DLD1 (cell line): Measurements from ENCODE around the gene RARB.

Experiments
- in situ Hi-C: cut with HindIII; loops from 2 replicates; pipeline ENCODE4 v1.10.0; 2017; ENCODE audit warnings: low sequenced_read_pairs

Gene RARB

GRCh38 chr3:25469558-25469957 is 41.5 kb downstream of the RARB start:
- in situ Hi-C loops, result no loop called here

GRCh38 chr3:25471081-25471768 is 43.2 kb downstream of the RARB start:
- in situ Hi-C loops, result no loop called here

- in situ Hi-C loops, result no loop called here
Measured at GRCh38 chr3:25472153-25472552, 44.1 kb downstream of the RARB start.

- in situ Hi-C loops, result no loop called here
Measured at GRCh38 chr3:25472731-25473130, 44.7 kb downstream of the RARB start.

GRCh38 chr3:25473246-25473645 is 45.2 kb downstream of the RARB start:
- in situ Hi-C loops, result no loop called here

GRCh38 chr3:25474052-25474451 is 46.0 kb downstream of the RARB start:
- in situ Hi-C loops, result no loop called here

- in situ Hi-C loops, result no loop called here
Measured at GRCh38 chr3:25476639-25477038, 48.6 kb downstream of the RARB start.

GRCh38 chr3:25478211-25478757 is 50.2 kb downstream of the RARB start:
- in situ Hi-C loops, result no loop called here

- in situ Hi-C loops, result no loop called here
Measured at GRCh38 chr3:25478964-25479726, 51.1 kb downstream of the RARB start.

GRCh38 chr3:25479727-25480010 is 51.6 kb downstream of the RARB start:
- in situ Hi-C loops, result no loop called here

- in situ Hi-C loops, result no loop called here
Measured at GRCh38 chr3:25480811-25481210, 52.7 kb downstream of the RARB start.

- in situ Hi-C loops, result no loop called here
Measured at GRCh38 chr3:25481386-25481785, 53.3 kb downstream of the RARB start.

- in situ Hi-C loops, result no loop called here
Measured at GRCh38 chr3:25483456-25483855, 55.4 kb downstream of the RARB start.

- in situ Hi-C loops, result no loop called here
Measured at GRCh38 chr3:25485673-25486072, 57.6 kb downstream of the RARB start.

- in situ Hi-C loops, result no loop called here
Measured at GRCh38 chr3:25486932-25487331, 58.9 kb downstream of the RARB start.

GRCh38 chr3:25489858-25490593 is 62.0 kb downstream of the RARB start:
- in situ Hi-C loops, result no loop called here

GRCh38 chr3:25493246-25493645 is 65.2 kb downstream of the RARB start:
- in situ Hi-C loops, result no loop called here

- in situ Hi-C loops, result no loop called here
Measured at GRCh38 chr3:25493786-25494185, 65.7 kb downstream of the RARB start.

GRCh38 chr3:25495304-25495703 is 67.2 kb downstream of the RARB start:
- in situ Hi-C loops, result no loop called here

GRCh38 chr3:25495726-25496253 is 67.7 kb downstream of the RARB start:
- in situ Hi-C loops, result no loop called here

GRCh38 chr3:25497096-25497495 is 69.0 kb downstream of the RARB start:
- in situ Hi-C loops, result no loop called here
